Natural killer cell treated with Interleukin-12 subunit alpha and Interleukin-12 subunit beta and Interleukin-15 and Interleukin-18, amount 100 ng/mL, for 72 hours (primary cell): Measurements from ENCODE around the gene DAPK1. TPM values are rescaled to one million over a fixed set of nuclear protein-coding genes. Genes with fewer than 3 reads are reported as not detected.

Experiments used
- ATAC-seq, 2 donors: fragments of 150-1000 bp; cut with Tn5 transposase in 1 of 2; sonication (Bioruptor Pico), chemical (Tn5 transposase) in 1 of 2; 2 replicates each; pipeline ENCODE4 v1.10.0; 2021
- DNase-seq: peaks from one replicate; pipeline ENCODE4 v3.0.0; 2022; ENCODE audit warnings: low spot score
- H3K27ac Mint-ChIP-seq, 2 donors: 1 replicate in 1 of 2; 2 replicates in 1 of 2; pipeline ENCODE4 v1.8.0; 2022; ENCODE audit warnings: mixed read lengths in 2 of 2, mild to moderate bottlenecking in 1 of 2, moderate library complexity in 1 of 2
- H3K27me3 Mint-ChIP-seq, 2 donors: 1 replicate in 1 of 2; 2 replicates in 1 of 2; pipeline ENCODE4 v1.8.0; 2022; ENCODE audit warnings: mixed read lengths in 2 of 2
- H3K36me3 Mint-ChIP-seq: one replicate; pipeline ENCODE4 v1.8.0; 2022; ENCODE audit warnings: mixed read lengths
- H3K4me1 Mint-ChIP-seq, 2 donors: 1 replicate in 1 of 2; 2 replicates in 1 of 2; pipeline ENCODE4 v1.8.0; 2022; ENCODE audit warnings: low read depth in 2 of 2, mixed read lengths in 2 of 2, mild to moderate bottlenecking in 1 of 2
- H3K4me3 Mint-ChIP-seq: one replicate; pipeline ENCODE4 v1.8.0; 2022; ENCODE audit warnings: mixed read lengths
- H3K9me3 Mint-ChIP-seq: 2 replicates; pipeline ENCODE4 v1.8.0; 2022; ENCODE audit warnings: mixed read lengths
- total RNA-seq, 2 donors: library from RNA; stranded (reverse); gene quantifications; one replicate each; pipeline ENCODE4 v1.2.3, GENCODE V29; 2022

The DAPK1 gene
- total RNA-seq, 2 donors from 2014 or later, result 8.5 to 31.7 TPM

DNA sequence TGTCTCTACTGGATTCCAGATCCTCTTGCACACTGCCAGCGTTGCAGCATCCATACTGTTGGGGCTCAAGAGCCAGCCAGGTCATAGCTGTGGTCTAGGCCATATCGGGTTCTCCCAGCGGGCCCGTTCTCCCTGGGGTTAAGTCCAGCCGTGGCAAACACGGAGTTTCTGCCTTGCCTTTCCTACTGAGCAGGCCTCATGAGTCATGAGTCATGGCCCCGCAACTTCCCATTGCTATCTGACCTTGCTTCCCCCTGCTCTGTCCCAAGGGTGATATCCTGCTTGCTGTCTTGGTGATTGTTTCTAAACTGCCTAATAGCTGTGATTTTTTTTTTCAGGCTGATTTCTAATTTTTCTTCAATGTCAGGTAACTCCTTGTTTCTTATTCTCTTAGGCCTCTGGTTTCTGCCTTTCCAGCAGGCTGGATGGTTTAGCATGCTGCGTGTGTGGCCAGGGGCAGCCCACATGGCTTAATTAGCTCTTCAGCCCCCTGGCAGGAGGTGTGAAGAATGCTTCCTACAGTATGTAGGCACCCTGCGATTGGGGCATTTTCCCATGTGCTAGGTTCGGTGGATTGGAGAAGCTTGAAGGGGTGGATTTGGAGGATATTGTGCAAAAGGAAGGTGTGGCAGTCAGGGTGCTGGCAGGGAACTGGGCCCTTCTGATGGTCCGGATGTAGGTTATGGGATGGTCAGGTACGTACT lies 18.7 kb downstream of the DAPK1 start:
- no peak overlapping the region for H3K4me3 Mint-ChIP-seq
- ATAC-seq, result peak in 1 of 2 donors; percentile 13
- H3K27ac Mint-ChIP-seq, result no peak overlapping the region
- H3K36me3 Mint-ChIP-seq, result no peaks in the 10 kb centered on the region
- H3K27me3 Mint-ChIP-seq, result peaks cover 1 to 4% of the 10 kb centered on the region in 2 donors
- H3K9me3 Mint-ChIP-seq, result peaks cover 5% of the 10 kb centered on the region
- no peak for DNase-seq
- no peaks in the 10 kb centered on the region for H3K4me1 Mint-ChIP-seq

- Mint-ChIP-seq H3K4me3 (no peak overlapping the region), H3K4me1 (no peaks in the 10 kb centered on the region), H3K9me3 (peaks cover 5% of the 10 kb centered on the region), H3K27me3 (peaks cover 0 to 4% of the 10 kb centered on the region in 2 donors), H3K27ac (no peak overlapping the region), H3K36me3 (no peaks in the 10 kb centered on the region)
- DNase-seq (no peak), ATAC-seq (peak in 1 of 2 donors; percentile 52)
Observed at GRCh38 chr9:87516926-87517290, 19.2 kb downstream of the DAPK1 start.

- no peaks in the 10 kb centered on the region for H3K4me1 Mint-ChIP-seq
- ATAC-seq (no peak), DNase-seq (no peak)
- H3K4me3 Mint-ChIP-seq, result no peak overlapping the region
- no peak overlapping the region for H3K27ac Mint-ChIP-seq
- H3K36me3 Mint-ChIP-seq, result no peaks in the 10 kb centered on the region
- H3K9me3 Mint-ChIP-seq, result peaks cover 5% of the 10 kb centered on the region
- peaks cover 0 to 4% of the 10 kb centered on the region in 2 donors for H3K27me3 Mint-ChIP-seq
Observed at GRCh38 chr9:87517732-87518131, 20.1 kb downstream of the DAPK1 start.

GRCh38 chr9:87518702-87519335 lies 21.2 kb downstream of the DAPK1 start:
- peak in 1 of 2 donors; percentile 18 for ATAC-seq
- no peaks in the 10 kb centered on the region for H3K36me3 Mint-ChIP-seq
- no peak overlapping the region for H3K4me3 Mint-ChIP-seq
- DNase-seq, result no peak
- H3K27ac Mint-ChIP-seq, result no peak overlapping the region
- no peaks in the 10 kb centered on the region for H3K4me1 Mint-ChIP-seq
- H3K27me3 Mint-ChIP-seq, result peaks cover 0 to 7% of the 10 kb centered on the region in 2 donors
- H3K9me3 Mint-ChIP-seq, result peaks cover 5% of the 10 kb centered on the region

DNA sequence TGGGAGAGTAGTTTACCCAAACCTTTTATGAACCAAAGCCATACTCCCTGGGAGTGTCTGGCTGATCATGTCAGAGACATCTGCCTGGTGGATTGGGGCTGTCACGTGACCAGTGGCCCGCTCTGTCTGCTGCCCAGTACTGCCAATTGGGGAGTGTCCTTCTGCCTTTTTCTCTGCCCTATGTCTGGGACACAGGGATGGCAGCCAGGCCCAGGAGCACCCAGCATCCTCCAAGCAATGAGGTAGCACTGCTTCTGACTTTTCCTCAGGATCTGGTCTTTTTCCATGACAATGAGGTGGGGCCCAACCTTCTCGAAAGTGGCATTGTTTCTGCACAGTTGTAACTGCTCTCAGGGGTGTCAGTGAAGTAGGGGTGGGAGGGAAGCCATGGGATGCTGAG lies 21.8 kb downstream of the DAPK1 start:
- Mint-ChIP-seq H3K4me1 (no peaks in the 10 kb centered on the region), H3K9me3 (peaks cover 5% of the 10 kb centered on the region), H3K27me3 (peaks cover 0 to 5% of the 10 kb centered on the region in 2 donors), H3K4me3 (no peak overlapping the region), H3K36me3 (no peaks in the 10 kb centered on the region), H3K27ac (no peak overlapping the region)
- no peak for ATAC-seq
- no peak for DNase-seq

- Mint-ChIP-seq H3K27ac (no peak overlapping the region), H3K36me3 (no peaks in the 10 kb centered on the region), H3K4me3 (no peak overlapping the region), H3K4me1 (no peaks in the 10 kb centered on the region), H3K27me3 (peaks cover 0 to 5% of the 10 kb centered on the region in 2 donors), H3K9me3 (peaks cover 5% of the 10 kb centered on the region)
- DNase-seq (no peak), ATAC-seq (no peak)
Observed at GRCh38 chr9:87520172-87520683, 22.6 kb downstream of the DAPK1 start.

GRCh38 chr9:87521834-87522233 lies 24.2 kb downstream of the DAPK1 start:
- Mint-ChIP-seq H3K36me3 (no peaks in the 10 kb centered on the region), H3K4me3 (no peak overlapping the region), H3K4me1 (no peaks in the 10 kb centered on the region), H3K27ac (no peak overlapping the region), H3K9me3 (peaks cover 5% of the 10 kb centered on the region), H3K27me3 (peaks cover 0 to 3% of the 10 kb centered on the region in 2 donors)
- ATAC-seq (no peak), DNase-seq (no peak)

DNA sequence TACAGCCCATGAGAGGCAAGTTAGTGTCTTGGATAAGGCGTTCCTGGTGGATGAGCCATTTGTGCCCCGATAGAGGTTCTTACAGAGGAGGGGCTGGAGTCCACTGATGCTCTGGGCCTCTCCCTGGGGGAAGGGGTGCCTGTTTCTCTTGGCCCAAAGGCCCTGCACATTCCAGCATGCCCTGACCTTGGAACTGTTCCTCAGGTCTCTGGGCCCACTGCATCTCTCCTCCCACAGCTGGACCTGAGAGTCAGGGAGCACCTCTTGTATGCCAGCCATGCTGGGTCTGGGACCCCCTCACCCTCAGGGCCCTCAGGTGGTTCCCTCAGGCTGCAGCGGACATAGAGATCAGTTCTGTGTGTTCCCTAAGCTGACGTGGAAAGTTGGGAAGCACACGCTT lies 26.4 kb downstream of the DAPK1 start:
- no peak overlapping the region for H3K27ac Mint-ChIP-seq

GRCh38 chr9:87525546-87526303 lies 28.1 kb downstream of the DAPK1 start:
- Mint-ChIP-seq H3K4me1 (no peaks in the 10 kb centered on the region), H3K4me3 (no peak overlapping the region), H3K27ac (no peak overlapping the region), H3K36me3 (no peaks in the 10 kb centered on the region), H3K9me3 (no peaks in the 10 kb centered on the region), H3K27me3 (peaks cover 0 to 3% of the 10 kb centered on the region in 2 donors)
- no peak for DNase-seq
- no peak for ATAC-seq

More for the DNA sequence above, 26.4 kb downstream of the DAPK1 start:
- Mint-ChIP-seq H3K9me3 (no peaks in the 10 kb centered on the region), H3K4me1 (no peaks in the 10 kb centered on the region), H3K4me3 (no peak overlapping the region), H3K36me3 (no peaks in the 10 kb centered on the region), H3K27me3 (peaks cover 0 to 3% of the 10 kb centered on the region in 2 donors)
- ATAC-seq, result no peak
- no peak for DNase-seq

DNA sequence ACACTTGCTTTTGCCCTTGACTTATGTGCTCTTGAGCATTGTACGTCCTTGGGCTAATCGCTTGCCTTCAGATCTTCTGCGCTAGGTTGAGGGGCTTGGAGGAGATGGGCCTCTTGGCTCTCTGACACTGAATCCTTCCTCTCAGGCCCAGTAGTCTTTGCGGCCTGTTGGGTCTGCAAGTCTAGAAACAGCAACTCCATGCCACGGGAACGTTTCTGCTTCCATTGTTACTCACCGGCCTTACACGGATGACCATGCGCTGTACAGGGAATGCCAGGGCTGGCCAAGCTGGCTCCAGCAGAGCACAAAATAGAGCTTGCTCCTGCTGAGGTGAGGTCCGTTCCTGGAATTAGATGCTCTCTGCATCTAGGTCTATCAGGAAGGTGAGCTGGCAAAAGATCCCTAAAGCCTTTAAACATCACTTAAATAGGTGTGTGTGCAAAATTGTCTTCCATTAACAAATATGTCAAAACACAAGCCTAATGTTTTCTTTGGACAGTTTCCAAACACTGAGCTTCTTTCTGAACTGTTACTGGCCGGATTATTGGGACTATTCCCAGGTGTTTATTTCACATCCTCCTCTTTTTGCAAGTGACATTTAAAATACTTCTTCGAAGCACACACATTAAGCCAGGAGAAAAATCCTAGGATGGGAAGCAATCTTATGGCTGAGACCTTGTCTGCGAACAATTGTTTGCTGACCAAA lies 29.7 kb downstream of the DAPK1 start:
- Mint-ChIP-seq H3K27ac (no peak overlapping the region), H3K9me3 (no peaks in the 10 kb centered on the region), H3K27me3 (peaks cover 0 to 3% of the 10 kb centered on the region in 2 donors), H3K4me1 (no peaks in the 10 kb centered on the region), H3K4me3 (no peak overlapping the region), H3K36me3 (no peaks in the 10 kb centered on the region)
- ATAC-seq (no peak), DNase-seq (no peak)

- no peak overlapping the region for H3K27ac Mint-ChIP-seq
- H3K27me3 Mint-ChIP-seq, result no peaks in the 10 kb centered on the region
- H3K4me3 Mint-ChIP-seq, result no peak overlapping the region
- H3K36me3 Mint-ChIP-seq, result no peaks in the 10 kb centered on the region
- no peaks in the 10 kb centered on the region for H3K9me3 Mint-ChIP-seq
- DNase-seq, result no peak
- no peaks in the 10 kb centered on the region for H3K4me1 Mint-ChIP-seq
- no peak for ATAC-seq
Observed at GRCh38 chr9:87528969-87529368, 31.3 kb downstream of the DAPK1 start.

- ATAC-seq (peak in 1 of 2 donors; percentile 28), DNase-seq (no peak)
- Mint-ChIP-seq H3K9me3 (no peaks in the 10 kb centered on the region), H3K4me1 (no peaks in the 10 kb centered on the region), H3K27me3 (no peaks in the 10 kb centered on the region), H3K27ac (no peak overlapping the region), H3K36me3 (no peaks in the 10 kb centered on the region), H3K4me3 (no peak overlapping the region)
Observed at GRCh38 chr9:87529671-87530070, 32.0 kb downstream of the DAPK1 start.

GRCh38 chr9:87530716-87531115 lies 33.0 kb downstream of the DAPK1 start:
- H3K27me3 Mint-ChIP-seq, result no peaks in the 10 kb centered on the region
- ATAC-seq (no peak), DNase-seq (no peak)
- no peaks in the 10 kb centered on the region for H3K36me3 Mint-ChIP-seq
- no peak overlapping the region for H3K27ac Mint-ChIP-seq
- no peaks in the 10 kb centered on the region for H3K9me3 Mint-ChIP-seq
- peaks cover 0 to under 1% of the 10 kb centered on the region in 2 donors for H3K4me1 Mint-ChIP-seq
- H3K4me3 Mint-ChIP-seq, result no peak overlapping the region
